ENCODE measurements around the gene CDS2.

- no peak for TF ChIP-seq CTCF (IDR thresholded peaks at IDR 0.05)
- TF ChIP-seq POLR2A (IDR thresholded peaks at IDR 0.05) = no peak
Observed at GRCh38 chr20:5149892-5150225, 23.1 kb downstream of the CDS2 start.
